ENCODE data around the gene MRPL10.

The MRPL10 gene

GRCh38 chr17:47806913-47807255, 24.5 kb downstream of the MRPL10 start:
- no peak overlapping the region for H2BK5ac ChIP-seq (ENCODE audit: low read depth, low read length, poor library complexity, severe bottlenecking)
- H3K4me2 ChIP-seq (ENCODE audit: low read length, poor library complexity, severe bottlenecking), result no peak overlapping the region
- no peak overlapping the region for H4K91ac ChIP-seq (ENCODE audit: low read length)
- no peak overlapping the region for H2AFZ ChIP-seq (ENCODE audit: low read depth, low read length)
- H2BK15ac ChIP-seq (ENCODE audit: low read depth, poor library complexity, severe bottlenecking), result no peak overlapping the region
- no peak overlapping the region for H3K4me3 ChIP-seq (ENCODE audit: insufficient read depth in 1 of 2, low read depth in 1 of 2, low read length in 2 of 2)
- H3K79me1 ChIP-seq (replicated peaks; ENCODE audit: low read length, poor library complexity, severe bottlenecking), result no peaks in the 10 kb centered on the region
- H3K4me1 ChIP-seq (ENCODE audit: control insufficient read depth, insufficient read depth, low read depth, low read length), result peaks cover 20% of the 10 kb centered on the region
- H3K36me3 ChIP-seq (ENCODE audit: control insufficient read depth in 1 of 2, insufficient read depth in 2 of 2, low read depth in 1 of 2, low read length in 2 of 2), result peaks cover 29 to 39% of the 10 kb centered on the region in 2 experiments
- H4K8ac ChIP-seq (ENCODE audit: low read length), result no peak overlapping the region
- H2BK12ac ChIP-seq (ENCODE audit: low read length in 2 of 2), result no peak overlapping the region
- H2AK5ac ChIP-seq (ENCODE audit: low read length, severe bottlenecking), result no peak overlapping the region
- H3K18ac ChIP-seq (ENCODE audit: low read depth in 1 of 2, low read length in 2 of 2), result no peak overlapping the region
- H3K9me3 ChIP-seq (ENCODE audit: control insufficient read depth, low read length), result no peaks in the 10 kb centered on the region
- H3K4ac ChIP-seq (ENCODE audit: low read depth in 1 of 2, low read length in 2 of 2), result no peak overlapping the region
- no peak overlapping the region for H3K23ac ChIP-seq (ENCODE audit: low read length in 2 of 2)
- H3K27me3 ChIP-seq (ENCODE audit: control insufficient read depth in 1 of 2, insufficient read depth in 1 of 2, low read length in 2 of 2), result peaks cover 19 to 61% of the 10 kb centered on the region in 2 experiments
- no peak overlapping the region for H2BK120ac ChIP-seq (ENCODE audit: low read depth, low read length)
- no peak overlapping the region for H3K14ac ChIP-seq (ENCODE audit: low read length in 2 of 2)
- 97% methylated on average over 9 of the region's 9 CpGs for WGBS
- DNase-seq, result no peak
- no peak overlapping the region for H3K9ac ChIP-seq (ENCODE audit: low read length)
- no peak overlapping the region for H3K27ac ChIP-seq (ENCODE audit: low read length, poor library complexity, severe bottlenecking)

- H2AFZ ChIP-seq (ENCODE audit: low read depth, low read length), result no peak overlapping the region
- 91% methylated on average over 13 of the region's 16 CpGs for WGBS
- no peak overlapping the region for H2AK5ac ChIP-seq (ENCODE audit: low read length, severe bottlenecking)
- no peak overlapping the region for H2BK120ac ChIP-seq (ENCODE audit: low read depth, low read length)
- no peaks in the 10 kb centered on the region for H3K79me1 ChIP-seq (replicated peaks; ENCODE audit: low read length, poor library complexity, severe bottlenecking)
- H3K4ac ChIP-seq (ENCODE audit: low read depth in 1 of 2, low read length in 2 of 2), result no peak overlapping the region
- H3K4me3 ChIP-seq (ENCODE audit: insufficient read depth in 1 of 2, low read depth in 1 of 2, low read length in 2 of 2), result peak overlapping the region in 1 of 2 experiments; percentile 1
- no peak overlapping the region for H3K4me2 ChIP-seq (ENCODE audit: low read length, poor library complexity, severe bottlenecking)
- no peak overlapping the region for H4K91ac ChIP-seq (ENCODE audit: low read length)
- no peak overlapping the region for H3K27ac ChIP-seq (ENCODE audit: low read length, poor library complexity, severe bottlenecking)
- no peak overlapping the region for H2BK5ac ChIP-seq (ENCODE audit: low read depth, low read length, poor library complexity, severe bottlenecking)
- no peak overlapping the region for H3K23ac ChIP-seq (ENCODE audit: low read length in 2 of 2)
- H3K4me1 ChIP-seq (ENCODE audit: control insufficient read depth, insufficient read depth, low read depth, low read length), result peaks cover 19% of the 10 kb centered on the region
- H2BK15ac ChIP-seq (ENCODE audit: low read depth, poor library complexity, severe bottlenecking), result no peak overlapping the region
- DNase-seq, result no peak
- H2BK12ac ChIP-seq (ENCODE audit: low read length in 2 of 2), result no peak overlapping the region
- H3K9me3 ChIP-seq (ENCODE audit: control insufficient read depth, low read length), result no peaks in the 10 kb centered on the region
- H4K8ac ChIP-seq (ENCODE audit: low read length), result no peak overlapping the region
- H3K27me3 ChIP-seq (ENCODE audit: control insufficient read depth in 1 of 2, insufficient read depth in 1 of 2, low read length in 2 of 2), result peaks cover 22 to 67% of the 10 kb centered on the region in 2 experiments
- H3K36me3 ChIP-seq (ENCODE audit: control insufficient read depth in 1 of 2, insufficient read depth in 2 of 2, low read depth in 1 of 2, low read length in 2 of 2), result peaks cover 29 to 36% of the 10 kb centered on the region in 2 experiments
- H3K14ac ChIP-seq (ENCODE audit: low read length in 2 of 2), result no peak overlapping the region
- no peak overlapping the region for H3K9ac ChIP-seq (ENCODE audit: low read length)
- H3K18ac ChIP-seq (ENCODE audit: low read depth in 1 of 2, low read length in 2 of 2), result no peak overlapping the region
Measured at GRCh38 chr17:47806026-47806912, 25.1 kb downstream of the MRPL10 start.

DNA sequence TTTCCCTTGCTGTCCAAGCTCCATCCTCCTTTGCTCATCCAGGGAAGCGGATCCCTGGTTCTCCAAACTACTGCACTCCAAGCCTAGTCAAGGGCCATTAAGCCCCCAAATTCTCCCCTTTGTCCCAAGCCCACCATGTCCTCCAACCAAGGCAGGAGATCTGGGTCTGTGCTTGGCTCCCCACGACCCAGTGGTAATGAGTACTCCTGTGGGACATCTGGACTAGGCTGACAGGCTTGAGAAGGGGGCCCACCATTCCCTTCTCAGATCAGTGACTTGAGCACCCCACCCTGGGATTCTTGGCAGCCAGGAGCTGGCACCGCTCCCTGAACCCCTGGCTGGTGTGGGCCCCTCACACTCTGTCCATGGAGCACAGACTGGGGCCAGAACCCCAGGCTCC, 26.9 kb downstream of the MRPL10 start:
- H2AK5ac ChIP-seq (ENCODE audit: low read length, severe bottlenecking), result no peak overlapping the region
- no peak overlapping the region for H3K4ac ChIP-seq (ENCODE audit: low read depth in 1 of 2, low read length in 2 of 2)
- no peak overlapping the region for H3K4me2 ChIP-seq (ENCODE audit: low read length, poor library complexity, severe bottlenecking)
- no peak overlapping the region for H2AFZ ChIP-seq (ENCODE audit: low read depth, low read length)
- H3K4me1 ChIP-seq (ENCODE audit: control insufficient read depth, insufficient read depth, low read depth, low read length), result peaks cover 6% of the 10 kb centered on the region
- H3K14ac ChIP-seq (ENCODE audit: low read length in 2 of 2), result no peak overlapping the region
- no peak overlapping the region for H2BK5ac ChIP-seq (ENCODE audit: low read depth, low read length, poor library complexity, severe bottlenecking)
- no peak overlapping the region for H3K27ac ChIP-seq (ENCODE audit: low read length, poor library complexity, severe bottlenecking)
- no peak overlapping the region for H3K23ac ChIP-seq (ENCODE audit: low read length in 2 of 2)
- H3K9ac ChIP-seq (ENCODE audit: low read length), result no peak overlapping the region
- no peak overlapping the region for H2BK120ac ChIP-seq (ENCODE audit: low read depth, low read length)
- H3K27me3 ChIP-seq (ENCODE audit: control insufficient read depth in 1 of 2, insufficient read depth in 1 of 2, low read length in 2 of 2), result peaks cover 28 to 75% of the 10 kb centered on the region in 2 experiments
- no peak overlapping the region for H4K91ac ChIP-seq (ENCODE audit: low read length)
- no peak overlapping the region for H3K18ac ChIP-seq (ENCODE audit: low read depth in 1 of 2, low read length in 2 of 2)
- no peak overlapping the region for H2BK12ac ChIP-seq (ENCODE audit: low read length in 2 of 2)
- H3K36me3 ChIP-seq (ENCODE audit: control insufficient read depth in 1 of 2, insufficient read depth in 2 of 2, low read depth in 1 of 2, low read length in 2 of 2), result peaks cover 28 to 30% of the 10 kb centered on the region in 2 experiments
- H3K4me3 ChIP-seq (ENCODE audit: insufficient read depth in 1 of 2, low read depth in 1 of 2, low read length in 2 of 2), result no peak overlapping the region
- H4K8ac ChIP-seq (ENCODE audit: low read length), result no peak overlapping the region
- no peak for DNase-seq
- peak overlapping the region; percentile 13 for H2BK15ac ChIP-seq (ENCODE audit: low read depth, poor library complexity, severe bottlenecking)
- no peaks in the 10 kb centered on the region for H3K79me1 ChIP-seq (replicated peaks; ENCODE audit: low read length, poor library complexity, severe bottlenecking)
- no peaks in the 10 kb centered on the region for H3K9me3 ChIP-seq (ENCODE audit: control insufficient read depth, low read length)
- WGBS, result 61% methylated on average over 3 of the region's 3 CpGs

DNA sequence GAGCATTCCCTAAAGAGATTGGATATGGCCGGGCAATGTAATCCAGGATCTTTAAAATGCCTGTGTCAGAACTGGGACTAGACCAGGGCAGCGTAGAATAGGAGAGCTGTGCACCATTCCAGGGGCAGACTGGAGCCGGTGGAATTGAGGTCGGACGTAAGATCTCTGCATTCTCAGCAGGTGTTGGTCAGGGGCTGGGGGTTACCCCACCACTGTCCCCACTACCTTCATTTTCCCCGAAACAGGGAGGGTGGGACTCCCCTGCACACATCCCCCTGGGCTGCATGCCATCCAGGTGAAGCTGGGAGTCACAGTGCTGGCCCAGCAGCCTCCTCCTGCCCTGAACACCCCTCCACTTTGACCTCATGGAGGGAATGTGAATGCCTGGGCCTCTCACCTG, 27.6 kb downstream of the MRPL10 start:
- Histone ChIP-seq H3K27me3 (ENCODE audit: control insufficient read depth in 1 of 2, insufficient read depth in 1 of 2, low read length in 2 of 2) (peaks cover 28 to 72% of the 10 kb centered on the region in 2 experiments), H2BK12ac (ENCODE audit: low read length in 2 of 2) (no peak overlapping the region), H3K4ac (ENCODE audit: low read depth in 1 of 2, low read length in 2 of 2) (no peak overlapping the region), H3K4me1 (ENCODE audit: control insufficient read depth, insufficient read depth, low read depth, low read length) (no peaks in the 10 kb centered on the region), H3K23ac (ENCODE audit: low read length in 2 of 2) (no peak overlapping the region), H4K8ac (ENCODE audit: low read length) (no peak overlapping the region), H3K9me3 (ENCODE audit: control insufficient read depth, low read length) (no peaks in the 10 kb centered on the region), H3K4me3 (ENCODE audit: insufficient read depth in 1 of 2, low read depth in 1 of 2, low read length in 2 of 2) (no peak overlapping the region), H3K14ac (ENCODE audit: low read length in 2 of 2) (no peak overlapping the region), H2BK5ac (ENCODE audit: low read depth, low read length, poor library complexity, severe bottlenecking) (no peak overlapping the region), H3K9ac (ENCODE audit: low read length) (no peak overlapping the region), H3K18ac (ENCODE audit: low read depth in 1 of 2, low read length in 2 of 2) (no peak overlapping the region), H3K27ac (ENCODE audit: low read length, poor library complexity, severe bottlenecking) (no peak overlapping the region), H4K91ac (ENCODE audit: low read length) (no peak overlapping the region), H2BK120ac (ENCODE audit: low read depth, low read length) (no peak overlapping the region), H3K4me2 (ENCODE audit: low read length, poor library complexity, severe bottlenecking) (no peak overlapping the region), H3K79me1 (replicated peaks; ENCODE audit: low read length, poor library complexity, severe bottlenecking) (no peaks in the 10 kb centered on the region), H2AK5ac (ENCODE audit: low read length, severe bottlenecking) (no peak overlapping the region), H3K36me3 (ENCODE audit: control insufficient read depth in 1 of 2, insufficient read depth in 2 of 2, low read depth in 1 of 2, low read length in 2 of 2) (peaks cover 21 to 23% of the 10 kb centered on the region in 2 experiments), H2AFZ (ENCODE audit: low read depth, low read length) (no peak overlapping the region), H2BK15ac (ENCODE audit: low read depth, poor library complexity, severe bottlenecking) (no peak overlapping the region)
- 80% methylated on average over 6 of the region's 6 CpGs for WGBS
- DNase-seq, result no peak

Data from mesenchymal stem cell (in vitro differentiated cells and primary cell).